H1 (cell line): ENCODE data around the gene FABP7. TPM values are rescaled to one million over a fixed set of nuclear protein-coding genes. Genes with fewer than 3 reads are reported as not detected.

ENCODE experiments used
- ATF2 ChIP-seq: IDR thresholded peaks from 2 replicates; pipeline ENCODE4 v1.6.1; 2012; ENCODE audit warnings: low read length, inconsistent platforms
- NRF1 ChIP-seq: IDR thresholded peaks from 2 replicates; pipeline ENCODE4 v1.6.1; 2011; ENCODE audit warnings: mild to moderate bottlenecking, low read depth, low read length, improper control_type of control experiment
- SAP30 ChIP-seq: fragments of 300-600 bp; sonication (generic); IDR thresholded peaks from 2 replicates; pipeline ENCODE4 v1.7.1; 2012; ENCODE audit warnings: low read length, moderate library complexity, mild to moderate bottlenecking, inconsistent platforms; ENCODE audit not compliant: insufficient read depth, insufficient replicate concordance
- SP2 ChIP-seq: IDR thresholded peaks from 2 replicates; pipeline ENCODE4 v1.6.1; 2012; ENCODE audit warnings: mild to moderate bottlenecking, low read length, inconsistent platforms
- polyA plus RNA-seq, 7 experiments: library from polyadenylated mRNA; depleted of rRNA in 3 of 7; stranded (reverse) in 5 of 7; unstranded in 2 of 7; fragments of >200 nt in 5 of 7; fragments of 200-250 nt in 2 of 7; gene quantifications; 1 replicate in 5 of 7; 2 replicates in 1 of 7; 4 replicates in 1 of 7; pipeline versions ENCODE4 v1.2.1 to v1.2.3, GENCODE V29; 2011 to 2013; ENCODE audit warnings: missing spikeins in 2 of 7, mixed read lengths in 2 of 7
- total RNA-seq: library from RNA; stranded (reverse); fragmentation: NEBNext Ultra II Directional; extraction: Animal tissue kit (Norgen Biotek cat#: 25700); gene quantifications from 2 replicates; pipeline ENCODE4 v1.2.1, GENCODE V29; 2021

The FABP7 gene
- total and polyA plus RNA-seq, 2 of the 8 experiments (the other 6 are each of a cell fraction or from before 2014, with no cell fraction given) = 10.6 to 13.1 TPM

GRCh38 chr6:122800906-122801305, 21.4 kb downstream of the FABP7 start (continued):
- TF ChIP-seq ATF2 = no peak
- TF ChIP-seq SP2 = no peak
- no peak for TF ChIP-seq NRF1
- no peak for TF ChIP-seq SAP30
